RWPE1 (cell line): Measurements from ENCODE around the gene TRIM8.
A peak's percentile ranks its signal among the peaks of the same experiment; 100 is the strongest.

Source experiments
- CTCF ChIA-PET: fragments of 350-600 bp; sonication (Branson Sonifier 250); formaldehyde crosslinking; extraction: SDS; loops from one replicate; lab custom pipeline; 2021; lab: Yijun Ruan, JAX
- POLR2A ChIA-PET: fragments of 400-600 bp; formaldehyde crosslinking; extraction: SDS; loops from one replicate; lab custom pipeline; 2020; ENCODE audit warnings: antibody characterized with exemption; ENCODE audit not compliant: low non-redundant PET; lab: Yijun Ruan, JAX
- DNase-seq: peaks from one replicate; pipeline ENCODE4 v3.0.0; 2012; ENCODE audit warnings: low spot score
- H3K27ac ChIP-seq: fragments of 450-650 bp; 2 replicates; pipeline ENCODE4 v1.5.1; 2017
- TF ChIP-seq, protein P1 (sequence below): fragments of 450-650 bp; conservative IDR thresholded peaks from 2 replicates; pipeline ENCODE4 v1.5.1; 2017; ENCODE audit warnings: low read depth, mild to moderate bottlenecking

The TRIM8 gene

DNA sequence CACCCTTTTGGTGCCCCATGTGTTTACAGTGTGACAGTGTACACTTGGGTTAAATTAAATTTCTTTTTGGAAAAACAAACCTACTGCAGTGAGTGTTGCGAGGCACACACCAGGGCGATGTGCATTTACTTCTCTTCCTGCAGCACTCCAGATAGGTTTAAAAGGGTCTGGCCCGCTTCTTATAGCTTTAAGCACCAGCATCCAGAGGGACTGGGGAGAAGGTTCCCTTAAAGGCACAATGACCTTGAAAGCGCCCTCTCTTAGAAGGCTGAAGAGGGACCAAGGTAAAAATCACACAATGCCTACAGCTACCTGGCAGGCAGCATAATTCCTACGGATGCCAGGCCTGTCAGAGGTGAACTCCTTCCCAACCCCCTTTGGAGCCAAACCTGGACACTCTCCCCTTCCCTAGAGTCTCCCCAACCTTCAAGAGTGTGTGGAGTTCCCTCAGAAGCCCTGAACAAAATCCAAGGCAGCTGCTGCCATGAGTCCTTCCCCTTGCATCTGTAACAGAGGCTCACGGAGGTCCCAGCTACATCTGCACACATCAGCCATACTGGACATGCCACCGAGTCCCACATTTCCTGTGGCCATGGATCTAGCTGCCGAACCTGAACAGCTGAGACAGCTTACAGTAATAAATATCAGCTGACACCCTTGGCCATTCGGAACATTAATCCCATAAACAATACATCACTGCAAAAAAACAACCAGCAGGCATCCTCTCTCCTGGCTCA lies 33.2 kb downstream of the TRIM8 start:
- no peak for DNase-seq
- TF ChIP-seq, protein P1, sequence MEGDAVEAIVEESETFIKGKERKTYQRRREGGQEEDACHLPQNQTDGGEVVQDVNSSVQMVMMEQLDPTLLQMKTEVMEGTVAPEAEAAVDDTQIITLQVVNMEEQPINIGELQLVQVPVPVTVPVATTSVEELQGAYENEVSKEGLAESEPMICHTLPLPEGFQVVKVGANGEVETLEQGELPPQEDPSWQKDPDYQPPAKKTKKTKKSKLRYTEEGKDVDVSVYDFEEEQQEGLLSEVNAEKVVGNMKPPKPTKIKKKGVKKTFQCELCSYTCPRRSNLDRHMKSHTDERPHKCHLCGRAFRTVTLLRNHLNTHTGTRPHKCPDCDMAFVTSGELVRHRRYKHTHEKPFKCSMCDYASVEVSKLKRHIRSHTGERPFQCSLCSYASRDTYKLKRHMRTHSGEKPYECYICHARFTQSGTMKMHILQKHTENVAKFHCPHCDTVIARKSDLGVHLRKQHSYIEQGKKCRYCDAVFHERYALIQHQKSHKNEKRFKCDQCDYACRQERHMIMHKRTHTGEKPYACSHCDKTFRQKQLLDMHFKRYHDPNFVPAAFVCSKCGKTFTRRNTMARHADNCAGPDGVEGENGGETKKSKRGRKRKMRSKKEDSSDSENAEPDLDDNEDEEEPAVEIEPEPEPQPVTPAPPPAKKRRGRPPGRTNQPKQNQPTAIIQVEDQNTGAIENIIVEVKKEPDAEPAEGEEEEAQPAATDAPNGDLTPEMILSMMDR = no peak
- POLR2A ChIA-PET = no interaction called here
- CTCF ChIA-PET = interaction anchor here (0.6 to 2.3 kb wide), 9 partner anchors 8 to 190 kb away, joined by 3 to 12 read pairs (median 4); no protein-coding TSS in a partner anchor
- peak overlapping the region; percentile 38 for H3K27ac ChIP-seq

DNA sequence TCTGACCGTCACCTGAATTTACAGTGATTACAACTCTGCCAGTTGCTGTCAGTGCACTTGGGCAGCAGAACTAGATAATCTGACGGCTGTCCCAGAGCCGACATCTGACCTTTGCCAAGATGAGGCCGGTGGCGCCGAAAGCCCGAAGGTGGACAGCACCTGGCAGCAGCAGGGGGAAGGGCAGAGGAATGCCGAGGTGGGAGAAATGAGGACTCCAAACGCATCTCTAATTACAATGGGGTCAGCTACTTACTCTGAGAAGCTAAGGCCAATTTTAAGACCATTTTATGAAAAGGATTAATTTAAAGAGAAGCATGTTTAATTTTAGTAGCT lies 33.8 kb downstream of the TRIM8 start:
- H3K27ac ChIP-seq = peak overlapping the region; percentile 38
- CTCF ChIA-PET = interaction anchor here (0.6 to 2.3 kb wide), 10 partner anchors 9 to 190 kb away, joined by 3 to 12 read pairs (median 4); no protein-coding TSS in a partner anchor
- POLR2A ChIA-PET = no interaction called here
- TF ChIP-seq, protein P1 = no peak
- DNase-seq = no peak

DNA sequence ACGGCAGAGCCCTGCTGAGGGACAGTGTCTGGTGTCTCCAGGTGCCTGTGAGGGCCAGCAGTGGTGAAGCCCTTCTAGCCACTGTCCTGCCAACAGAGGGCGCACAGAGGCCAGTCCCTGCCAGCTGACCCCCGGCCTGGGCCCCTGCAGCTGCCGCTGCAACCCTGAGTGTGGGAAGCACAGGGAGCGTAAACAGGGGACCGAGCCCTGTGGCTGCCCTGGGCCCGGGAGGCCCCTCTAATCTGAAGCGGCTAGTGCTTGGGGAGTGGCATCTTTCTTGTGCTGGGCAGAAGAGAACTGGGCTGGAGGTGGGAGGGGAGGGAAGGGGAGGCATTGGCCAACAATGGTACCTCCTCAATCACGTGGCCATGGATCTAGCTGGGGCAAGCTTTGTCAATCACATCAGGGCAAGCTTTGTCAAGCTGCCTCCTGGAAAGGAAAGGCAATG lies 34.6 kb downstream of the TRIM8 start:
- TF ChIP-seq, protein P1 = peak; percentile 73
- ChIA-PET CTCF (interaction anchor here (0.6 to 2.3 kb wide), 14 partner anchors 10 to 425 kb away, joined by 3 to 12 read pairs (median 4); no protein-coding TSS in a partner anchor), POLR2A (interaction anchor here (0.5 to 0.7 kb wide), 3 partner anchors 16 to 33 kb away, joined by 4 to 11 read pairs (median 9); no protein-coding TSS in a partner anchor)
- H3K27ac ChIP-seq = peak overlapping the region; percentile 63
- no peak for DNase-seq

DNA sequence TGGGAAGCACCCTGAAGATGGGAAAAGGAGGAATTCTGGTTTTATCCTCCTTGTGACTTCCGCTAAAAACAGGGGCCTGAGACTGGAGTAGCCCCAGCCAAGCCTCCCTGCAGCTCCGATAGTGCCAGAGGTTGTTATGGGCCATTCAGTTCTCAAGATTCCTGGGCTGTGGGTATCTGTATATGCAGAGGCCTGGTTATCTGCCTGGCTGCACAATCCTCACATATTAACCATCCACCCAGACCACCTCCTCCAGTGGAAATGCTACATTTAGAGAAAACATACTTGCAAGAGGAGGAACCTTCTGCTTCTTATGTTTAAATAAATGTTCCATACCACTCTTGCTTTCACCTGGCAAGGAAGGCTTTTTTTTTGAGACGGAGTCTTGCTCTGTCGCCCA lies 35.3 kb downstream of the TRIM8 start:
- POLR2A ChIA-PET = no interaction called here

DNA sequence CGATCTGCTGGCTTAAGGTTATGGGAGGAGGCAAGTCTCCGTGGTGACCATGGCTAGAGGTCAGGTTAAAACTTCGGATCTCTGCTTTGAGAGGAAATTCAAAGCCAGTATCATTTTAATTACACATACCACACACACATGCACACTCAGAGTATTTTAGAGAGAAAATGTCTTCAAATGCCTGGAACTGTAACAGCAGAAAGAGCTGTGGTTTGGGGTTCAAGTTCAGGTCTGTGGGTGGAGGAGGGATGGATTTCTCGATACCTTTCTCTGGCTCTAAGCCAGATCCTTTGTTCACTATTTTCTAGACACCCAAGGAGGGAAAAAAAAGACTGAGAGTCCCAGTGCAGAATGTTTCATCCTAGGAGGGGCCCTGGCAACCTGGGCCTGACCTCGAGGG lies 37.4 kb downstream of the TRIM8 start:
- POLR2A ChIA-PET = interaction anchor here (0.6 kb wide), 1 partner anchor 438 kb away, joined by 4 read pairs; no protein-coding TSS in a partner anchor
- CTCF ChIA-PET = no interaction called here
- no peak for DNase-seq
- peak overlapping the region; percentile 15; the same call in 1 of the 2 replicates for H3K27ac ChIP-seq
- TF ChIP-seq, protein P1 = no peak

More for the DNA sequence above, 35.3 kb downstream of the TRIM8 start:
- no peak for DNase-seq
- CTCF ChIA-PET = interaction anchor here (0.6 to 2.3 kb wide), 7 partner anchors 10 to 424 kb away, joined by 3 to 12 read pairs (median 4); no protein-coding TSS in a partner anchor
- TF ChIP-seq, protein P1 = no peak
- H3K27ac ChIP-seq = peak overlapping the region; percentile 63

DNA sequence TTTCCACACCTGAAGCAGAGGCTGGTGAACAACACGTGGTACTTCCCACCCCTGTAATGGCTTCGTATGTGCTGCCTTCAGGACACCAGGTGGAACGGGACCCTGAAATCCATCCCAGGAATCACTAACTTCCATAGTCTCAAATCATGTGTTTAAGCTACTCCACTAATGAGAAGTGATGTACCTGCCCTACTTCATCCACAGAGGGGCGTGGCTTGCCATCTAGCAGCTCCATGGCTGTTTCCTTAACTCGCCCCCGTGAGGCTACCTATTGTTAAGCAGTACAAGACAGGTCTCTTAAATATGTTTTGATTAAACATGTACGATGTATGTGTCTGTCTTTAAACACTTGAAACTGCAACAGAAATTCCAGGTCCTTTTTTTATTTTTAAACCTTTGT lies 38.1 kb downstream of the TRIM8 start:
- TF ChIP-seq, protein P1 = no peak
- ChIA-PET POLR2A (no interaction called here), CTCF (no interaction called here)
- no peak for DNase-seq
- H3K27ac ChIP-seq = peak overlapping the region; percentile 15; the same call in 1 of the 2 replicates
